Measurements from ENCODE around the gene NANP. TPM values are rescaled to one million over a fixed set of nuclear protein-coding genes. Genes with fewer than 3 reads are reported as not detected.

The NANP gene
- total and polyA plus RNA-seq, 2 of the 13 experiments (the other 11 are each of a cell fraction or from before 2014, with no cell fraction given), result 8.9 to 21.5 TPM

DNA sequence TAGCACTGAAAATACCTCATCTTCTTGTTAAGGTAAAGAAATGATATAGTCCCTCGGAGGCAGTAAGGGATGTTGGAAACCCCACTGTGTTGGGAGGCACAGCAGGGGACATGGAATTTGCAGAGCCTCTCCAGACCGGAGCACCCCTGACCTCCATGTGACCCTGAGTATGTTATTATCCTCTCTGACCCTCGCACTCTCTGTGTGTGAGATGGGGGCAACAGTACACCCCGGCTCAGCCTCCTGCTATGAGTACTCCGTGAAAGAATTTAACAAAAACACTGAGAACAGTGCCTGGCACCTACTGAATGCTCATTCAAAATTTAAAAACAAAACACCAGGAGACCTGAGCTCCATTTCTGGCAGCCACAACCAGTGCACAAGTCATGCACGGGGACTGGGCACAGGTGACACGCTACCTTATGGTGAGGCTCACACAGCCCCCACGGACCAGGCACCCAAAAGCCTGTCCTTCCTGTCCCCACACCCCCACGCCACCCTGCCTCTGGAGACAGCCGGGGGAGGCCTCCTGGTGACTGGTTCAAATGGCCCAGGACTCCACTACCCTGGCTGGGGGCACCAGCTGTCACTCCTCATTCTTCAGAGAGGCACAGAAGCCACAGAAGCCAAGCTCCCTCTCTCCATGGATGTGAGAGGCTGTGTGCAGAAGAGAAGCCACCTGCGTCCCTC is 44.6 kb downstream of the NANP start (continued):
- TF ChIP-seq, protein P1, sequence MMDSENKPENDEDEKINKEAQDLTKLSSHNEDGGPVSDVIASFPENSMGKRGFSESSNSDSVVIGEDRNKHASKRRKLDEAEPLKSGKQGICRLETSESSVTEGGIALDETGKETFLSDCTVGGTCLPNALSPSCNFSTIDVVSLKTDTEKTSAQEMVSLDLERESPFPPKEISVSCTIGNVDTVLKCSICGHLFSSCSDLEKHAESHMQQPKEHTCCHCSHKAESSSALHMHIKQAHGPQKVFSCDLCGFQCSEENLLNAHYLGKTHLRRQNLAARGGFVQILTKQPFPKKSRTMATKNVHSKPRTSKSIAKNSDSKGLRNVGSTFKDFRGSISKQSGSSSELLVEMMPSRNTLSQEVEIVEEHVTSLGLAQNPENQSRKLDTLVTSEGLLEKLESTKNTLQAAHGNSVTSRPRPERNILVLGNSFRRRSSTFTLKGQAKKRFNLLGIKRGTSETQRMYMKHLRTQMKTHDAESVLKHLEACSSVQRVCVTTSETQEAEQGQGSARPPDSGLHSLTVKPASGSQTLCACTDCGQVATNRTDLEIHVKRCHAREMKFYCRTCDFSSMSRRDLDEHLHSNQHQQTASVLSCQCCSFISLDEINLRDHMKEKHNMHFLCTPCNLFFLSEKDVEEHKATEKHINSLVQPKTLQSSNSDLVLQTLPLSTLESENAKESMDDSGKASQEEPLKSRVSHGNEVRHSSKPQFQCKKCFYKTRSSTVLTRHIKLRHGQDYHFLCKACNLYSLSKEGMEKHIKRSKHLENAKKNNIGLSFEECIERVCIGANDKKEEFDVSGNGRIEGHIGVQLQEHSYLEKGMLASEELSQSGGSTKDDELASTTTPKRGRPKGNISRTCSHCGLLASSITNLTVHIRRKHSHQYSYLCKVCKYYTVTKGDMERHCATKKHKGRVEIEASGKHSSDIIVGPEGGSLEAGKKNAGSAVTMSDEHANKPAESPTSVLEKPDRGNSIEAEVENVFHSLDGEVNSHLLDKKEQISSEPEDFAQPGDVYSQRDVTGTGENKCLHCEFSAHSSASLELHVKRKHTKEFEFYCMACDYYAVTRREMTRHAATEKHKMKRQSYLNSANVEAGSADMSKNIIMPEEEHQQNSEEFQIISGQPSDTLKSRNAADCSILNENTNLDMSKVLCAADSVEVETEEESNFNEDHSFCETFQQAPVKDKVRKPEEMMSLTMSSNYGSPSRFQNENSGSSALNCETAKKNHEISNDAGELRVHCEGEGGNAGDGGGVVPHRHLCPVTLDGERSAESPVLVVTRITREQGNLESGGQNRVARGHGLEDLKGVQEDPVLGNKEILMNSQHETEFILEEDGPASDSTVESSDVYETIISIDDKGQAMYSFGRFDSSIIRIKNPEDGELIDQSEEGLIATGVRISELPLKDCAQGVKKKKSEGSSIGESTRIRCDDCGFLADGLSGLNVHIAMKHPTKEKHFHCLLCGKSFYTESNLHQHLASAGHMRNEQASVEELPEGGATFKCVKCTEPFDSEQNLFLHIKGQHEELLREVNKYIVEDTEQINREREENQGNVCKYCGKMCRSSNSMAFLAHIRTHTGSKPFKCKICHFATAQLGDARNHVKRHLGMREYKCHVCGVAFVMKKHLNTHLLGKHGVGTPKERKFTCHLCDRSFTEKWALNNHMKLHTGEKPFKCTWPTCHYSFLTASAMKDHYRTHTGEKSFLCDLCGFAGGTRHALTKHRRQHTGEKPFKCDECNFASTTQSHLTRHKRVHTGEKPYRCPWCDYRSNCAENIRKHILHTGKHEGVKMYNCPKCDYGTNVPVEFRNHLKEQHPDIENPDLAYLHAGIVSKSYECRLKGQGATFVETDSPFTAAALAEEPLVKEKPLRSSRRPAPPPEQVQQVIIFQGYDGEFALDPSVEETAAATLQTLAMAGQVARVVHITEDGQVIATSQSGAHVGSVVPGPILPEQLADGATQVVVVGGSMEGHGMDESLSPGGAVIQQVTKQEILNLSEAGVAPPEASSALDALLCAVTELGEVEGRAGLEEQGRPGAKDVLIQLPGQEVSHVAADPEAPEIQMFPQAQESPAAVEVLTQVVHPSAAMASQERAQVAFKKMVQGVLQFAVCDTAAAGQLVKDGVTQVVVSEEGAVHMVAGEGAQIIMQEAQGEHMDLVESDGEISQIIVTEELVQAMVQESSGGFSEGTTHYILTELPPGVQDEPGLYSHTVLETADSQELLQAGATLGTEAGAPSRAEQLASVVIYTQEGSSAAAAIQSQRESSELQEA (CRISPR knock-in tag; IDR thresholded peaks at IDR 0.05; ENCODE audit: not compliant biosample characterization), result no peak
- TF ChIP-seq ZNF33A (CRISPR knock-in tag; IDR thresholded peaks at IDR 0.05; ENCODE audit: borderline replicate concordance) (no peak), ZNF138 (CRISPR knock-in tag; IDR thresholded peaks at IDR 0.05; ENCODE audit: low read depth) (no peak), ZNF720 (CRISPR knock-in tag; IDR thresholded peaks at IDR 0.05) (no peak), ZFP90 (CRISPR knock-in tag; IDR thresholded peaks at IDR 0.05; ENCODE audit: borderline replicate concordance) (0 out of 2 replicates have a peak, but pooled peaks have one; percentile 28), SMAD1 (CRISPR knock-in tag; IDR thresholded peaks at IDR 0.05; ENCODE audit: borderline replicate concordance, low read depth) (no peak), FOXC1 (CRISPR knock-in tag; IDR thresholded peaks at IDR 0.05; ENCODE audit: borderline replicate concordance) (no peak)
- TF ChIP-seq, protein P2, sequence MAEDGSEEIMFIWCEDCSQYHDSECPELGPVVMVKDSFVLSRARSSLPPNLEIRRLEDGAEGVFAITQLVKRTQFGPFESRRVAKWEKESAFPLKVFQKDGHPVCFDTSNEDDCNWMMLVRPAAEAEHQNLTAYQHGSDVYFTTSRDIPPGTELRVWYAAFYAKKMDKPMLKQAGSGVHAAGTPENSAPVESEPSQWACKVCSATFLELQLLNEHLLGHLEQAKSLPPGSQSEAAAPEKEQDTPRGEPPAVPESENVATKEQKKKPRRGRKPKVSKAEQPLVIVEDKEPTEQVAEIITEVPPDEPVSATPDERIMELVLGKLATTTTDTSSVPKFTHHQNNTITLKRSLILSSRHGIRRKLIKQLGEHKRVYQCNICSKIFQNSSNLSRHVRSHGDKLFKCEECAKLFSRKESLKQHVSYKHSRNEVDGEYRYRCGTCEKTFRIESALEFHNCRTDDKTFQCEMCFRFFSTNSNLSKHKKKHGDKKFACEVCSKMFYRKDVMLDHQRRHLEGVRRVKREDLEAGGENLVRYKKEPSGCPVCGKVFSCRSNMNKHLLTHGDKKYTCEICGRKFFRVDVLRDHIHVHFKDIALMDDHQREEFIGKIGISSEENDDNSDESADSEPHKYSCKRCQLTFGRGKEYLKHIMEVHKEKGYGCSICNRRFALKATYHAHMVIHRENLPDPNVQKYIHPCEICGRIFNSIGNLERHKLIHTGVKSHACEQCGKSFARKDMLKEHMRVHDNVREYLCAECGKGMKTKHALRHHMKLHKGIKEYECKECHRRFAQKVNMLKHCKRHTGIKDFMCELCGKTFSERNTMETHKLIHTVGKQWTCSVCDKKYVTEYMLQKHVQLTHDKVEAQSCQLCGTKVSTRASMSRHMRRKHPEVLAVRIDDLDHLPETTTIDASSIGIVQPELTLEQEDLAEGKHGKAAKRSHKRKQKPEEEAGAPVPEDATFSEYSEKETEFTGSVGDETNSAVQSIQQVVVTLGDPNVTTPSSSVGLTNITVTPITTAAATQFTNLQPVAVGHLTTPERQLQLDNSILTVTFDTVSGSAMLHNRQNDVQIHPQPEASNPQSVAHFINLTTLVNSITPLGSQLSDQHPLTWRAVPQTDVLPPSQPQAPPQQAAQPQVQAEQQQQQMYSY (CRISPR knock-in tag; IDR thresholded peaks at IDR 0.05), result no peak

Data from HepG2 (cell line).